HG03066 (cell line): ENCODE measurements around the gene AUP1.
"Not testable (repeated sequence)": the region's sequence is repeated elsewhere in the genome, so short reads cannot be mapped to it uniquely, and the experiment has no call there.

Source experiments
- ATAC-seq: cut with Tn5 transposase; IDR thresholded peaks from one replicate; pipeline ENCODE4 v1.9.1; 2021; ENCODE audit warnings: low read depth; ENCODE audit not compliant: unreplicated experiment

The AUP1 gene

DNA sequence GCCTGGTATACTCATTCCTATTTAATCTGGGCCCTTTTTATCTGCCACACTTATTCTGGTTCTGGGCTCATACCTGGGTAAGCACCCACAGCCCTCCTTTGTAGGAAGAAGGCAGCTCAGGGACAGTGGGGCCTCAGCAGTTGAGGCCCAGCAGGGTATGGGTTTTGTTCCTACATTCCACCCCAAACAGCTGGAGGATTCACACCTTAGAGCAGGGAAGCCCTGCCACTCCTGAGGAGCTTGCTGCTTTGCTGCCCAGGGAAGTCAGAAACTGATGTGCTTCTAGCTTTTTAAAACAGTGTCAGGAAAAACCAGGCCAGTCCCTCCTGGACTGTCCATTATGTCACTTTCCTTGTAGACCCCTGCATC, 28.9 kb downstream of the AUP1 start:
- ATAC-seq: no peak

DNA sequence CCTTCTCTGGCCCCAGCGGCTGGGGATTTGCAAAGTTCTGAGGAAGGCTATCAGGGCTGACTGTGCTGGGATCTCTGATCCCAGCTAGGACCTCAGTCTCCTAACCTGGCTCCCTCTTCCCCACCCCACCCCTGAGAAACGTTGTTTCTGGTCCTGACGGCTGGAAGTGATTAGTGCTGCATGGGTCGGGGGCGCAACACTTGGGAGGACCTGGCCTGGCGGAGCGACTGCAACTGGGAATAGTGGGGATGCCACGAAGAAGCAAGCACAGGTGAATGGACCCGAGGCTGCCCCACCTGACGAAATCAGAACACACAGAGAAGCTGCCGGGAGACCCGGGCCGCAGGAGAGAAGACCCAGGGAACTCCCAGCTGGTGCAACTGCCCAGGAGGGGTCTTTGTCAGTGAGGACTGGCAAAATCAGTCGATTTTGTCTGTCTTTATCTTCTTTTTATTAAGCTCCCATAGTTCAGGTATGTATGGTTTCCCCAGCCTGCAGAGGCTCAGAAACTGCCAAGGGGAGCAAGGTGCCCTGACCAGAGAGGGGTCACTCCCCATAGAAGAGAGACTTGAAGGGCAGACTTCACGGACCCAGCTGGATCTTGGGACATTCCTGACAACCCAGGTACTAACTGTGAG, 29.4 kb downstream of the AUP1 start:
- no peak for ATAC-seq

DNA sequence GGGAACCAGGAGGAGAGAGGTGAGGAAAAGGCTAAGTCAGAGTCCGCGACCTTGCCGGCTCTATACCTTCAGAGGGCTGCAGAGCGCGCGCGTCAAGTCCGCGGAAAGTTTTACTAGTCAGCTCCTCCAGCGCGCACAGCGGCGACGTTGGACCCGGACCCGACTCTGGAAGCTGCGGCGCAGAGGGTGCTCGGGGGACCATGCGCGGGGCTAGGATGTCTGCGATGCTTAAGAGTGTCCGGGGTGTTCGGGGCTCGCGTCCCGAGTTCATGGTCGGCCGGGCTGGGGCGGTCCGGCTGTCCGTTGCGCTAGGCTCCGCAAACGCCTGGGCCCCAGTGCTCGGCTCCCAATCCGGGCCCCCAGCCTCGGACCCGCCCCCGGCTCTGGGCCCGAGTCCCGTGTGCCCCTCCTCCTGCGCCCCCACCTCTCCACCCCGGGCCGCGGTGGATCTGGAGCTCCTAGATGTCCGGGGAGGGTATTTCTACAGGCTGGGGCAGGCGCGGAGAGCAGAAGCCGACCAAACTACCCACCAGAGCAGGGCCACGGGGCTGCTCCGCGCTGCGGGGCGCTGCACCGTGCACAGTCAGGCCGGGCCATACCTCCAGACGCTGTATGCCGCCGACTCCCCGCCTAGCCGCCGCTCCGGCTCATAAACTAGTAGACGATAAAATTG, 30.1 kb downstream of the AUP1 start, which contains the start of gene LBX2:
LBX2 (minus strand) TSS at position 337 of the 673 bp plus-strand sequence; CDS start at position 271, 66 bp downstream.
- ATAC-seq: no peak

DNA sequence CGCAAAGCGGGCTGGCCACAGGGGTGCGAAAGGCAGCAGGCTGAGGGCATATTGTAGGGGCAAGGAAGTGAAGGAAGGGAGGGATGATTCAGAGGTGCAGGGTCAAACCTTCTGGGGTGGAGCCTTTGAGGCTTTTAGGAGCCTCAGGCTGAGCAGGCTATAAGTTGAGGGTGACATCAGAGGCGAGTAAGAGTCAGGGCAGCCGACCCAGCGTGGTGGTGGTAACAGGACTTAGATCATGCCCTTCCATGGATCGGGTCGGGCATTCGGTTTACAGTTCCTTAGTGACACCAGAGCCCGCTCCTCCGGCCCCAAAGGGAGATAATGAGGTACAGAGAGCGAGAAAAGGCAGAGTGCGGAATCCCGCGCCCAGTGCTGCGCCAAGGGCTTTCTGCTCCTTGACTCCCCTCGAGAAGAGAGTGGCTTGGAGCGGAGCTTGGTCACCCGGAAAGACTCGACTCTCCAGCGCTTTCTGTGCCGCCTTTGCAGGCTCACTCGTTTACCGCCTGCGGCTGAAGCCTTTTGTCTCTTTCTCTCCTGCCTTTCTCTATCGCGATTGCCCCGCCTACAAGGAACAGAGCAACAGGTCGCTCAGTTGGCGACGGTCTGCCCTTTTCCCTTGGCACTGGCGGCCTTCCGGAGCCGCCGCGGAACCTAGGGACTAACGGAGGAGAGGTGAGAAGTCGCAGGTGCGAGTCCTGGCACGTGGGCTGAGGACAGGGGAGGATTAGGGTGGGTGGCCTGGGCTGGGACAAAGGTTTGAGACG, 30.8 kb downstream of the AUP1 start:
- no peak for ATAC-seq

DNA sequence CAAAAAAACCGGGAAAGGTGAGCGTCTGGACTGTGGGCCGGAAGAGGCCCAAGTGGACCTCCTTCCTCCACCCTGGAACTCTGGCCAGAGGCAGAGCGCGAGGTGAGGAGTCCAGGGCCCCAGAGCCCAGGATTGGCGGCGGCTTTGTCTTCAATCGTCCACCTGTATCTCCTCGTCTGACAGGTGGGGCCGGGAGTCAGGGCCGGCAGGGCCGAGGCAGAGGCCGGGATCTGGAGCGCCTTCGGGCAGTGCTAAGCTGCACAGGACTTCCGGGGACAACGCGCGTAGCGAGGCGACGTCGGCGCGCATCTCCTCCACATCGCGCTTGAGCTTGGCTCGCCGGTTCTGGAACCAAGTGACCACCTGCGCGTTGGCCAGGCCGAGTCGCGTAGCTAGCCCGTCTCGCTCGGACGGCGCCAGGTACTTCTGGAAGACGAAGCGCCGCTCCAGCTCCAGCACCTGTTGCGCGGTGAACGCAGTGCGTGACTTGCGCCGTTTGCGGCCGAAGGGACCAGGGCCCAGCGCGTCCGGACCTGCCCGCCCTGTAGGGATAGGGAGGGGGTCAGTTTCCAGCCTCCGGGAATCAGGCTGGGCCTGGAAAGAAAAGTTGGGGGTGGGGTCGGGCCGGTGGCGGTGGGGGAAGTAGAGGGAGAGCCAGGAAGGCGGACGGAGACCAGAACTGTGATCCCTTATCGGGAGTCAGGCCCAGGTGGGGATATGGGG, 31.6 kb downstream of the AUP1 start:
- no peak for ATAC-seq

DNA sequence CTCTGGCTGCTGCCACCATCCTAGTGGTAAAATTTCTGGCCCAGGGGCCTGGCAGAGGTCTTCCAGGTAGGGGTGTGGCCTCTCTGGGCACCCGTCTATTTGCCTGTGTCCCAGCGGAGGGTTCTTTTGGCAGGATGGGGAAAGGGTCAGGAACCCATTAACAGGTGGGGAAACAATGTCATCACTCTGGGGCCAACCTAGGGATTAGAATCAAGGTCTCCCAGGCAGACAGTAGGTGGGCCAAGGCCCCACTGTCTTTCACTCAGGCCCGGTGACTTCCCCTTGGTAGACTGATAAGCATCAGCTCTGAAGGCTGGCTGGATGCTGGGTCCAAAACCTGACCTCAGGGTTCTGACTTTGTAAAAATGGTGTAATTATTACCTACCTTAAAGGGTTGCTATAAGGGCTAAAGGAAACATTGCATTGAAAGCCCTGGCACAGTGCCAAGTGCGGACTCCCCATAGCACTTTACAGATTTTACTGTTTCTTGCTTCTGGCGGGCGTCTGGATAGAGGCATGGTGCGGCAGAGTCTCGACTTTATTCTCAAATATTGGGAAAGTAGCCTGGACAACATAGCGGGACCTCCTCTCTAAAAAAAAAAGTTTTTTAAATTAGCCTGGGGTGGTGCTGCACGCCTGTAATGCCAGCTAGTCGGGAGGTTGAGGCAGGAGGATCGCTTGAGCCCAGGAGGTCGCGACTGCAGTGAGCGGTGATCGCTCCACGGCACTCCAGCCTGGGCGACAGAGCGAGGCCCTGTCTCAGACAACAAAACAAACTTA, 32.3 kb downstream of the AUP1 start:
- ATAC-seq: no peak

DNA sequence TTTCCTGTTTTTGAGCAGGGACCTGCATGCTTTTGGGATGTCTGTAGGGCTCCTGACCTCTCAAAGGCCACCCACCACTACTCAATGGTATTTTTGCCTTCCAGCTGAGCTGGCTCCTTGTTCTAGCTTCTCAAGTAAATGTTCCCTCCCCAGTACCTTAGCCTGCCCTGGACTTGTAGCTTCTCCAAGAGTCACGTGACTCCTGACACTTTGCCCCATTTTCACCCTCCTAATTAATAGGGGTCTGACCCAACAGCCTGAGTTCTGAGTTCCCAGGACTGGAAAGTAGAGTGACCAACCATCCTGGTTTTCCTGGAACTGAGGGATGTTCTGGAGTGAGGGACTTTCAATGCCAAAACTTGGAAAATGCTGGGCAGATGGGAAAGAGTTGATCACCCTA, 34.1 kb downstream of the AUP1 start:
- ATAC-seq: no peak

DNA sequence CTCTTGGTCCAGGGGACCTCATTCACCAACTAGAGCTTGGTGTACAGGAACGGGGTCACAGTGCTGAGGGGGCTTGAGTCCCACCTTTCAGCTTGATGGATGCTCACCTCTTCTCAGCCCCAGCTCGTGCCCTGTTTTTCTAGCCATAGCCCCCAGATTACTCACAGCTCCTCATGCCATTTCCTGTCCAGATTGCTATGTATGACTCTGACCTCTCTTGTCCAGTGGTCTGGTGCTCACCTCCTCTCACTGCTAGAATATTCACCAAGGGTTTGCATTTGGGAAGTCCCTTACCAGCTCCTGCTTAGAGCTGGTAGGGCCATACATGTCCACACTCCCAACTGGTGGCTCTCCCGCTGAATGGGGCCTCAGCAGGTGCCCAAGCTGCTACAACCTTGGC, 36.0 kb downstream of the AUP1 start:
- ATAC-seq: no peak

DNA sequence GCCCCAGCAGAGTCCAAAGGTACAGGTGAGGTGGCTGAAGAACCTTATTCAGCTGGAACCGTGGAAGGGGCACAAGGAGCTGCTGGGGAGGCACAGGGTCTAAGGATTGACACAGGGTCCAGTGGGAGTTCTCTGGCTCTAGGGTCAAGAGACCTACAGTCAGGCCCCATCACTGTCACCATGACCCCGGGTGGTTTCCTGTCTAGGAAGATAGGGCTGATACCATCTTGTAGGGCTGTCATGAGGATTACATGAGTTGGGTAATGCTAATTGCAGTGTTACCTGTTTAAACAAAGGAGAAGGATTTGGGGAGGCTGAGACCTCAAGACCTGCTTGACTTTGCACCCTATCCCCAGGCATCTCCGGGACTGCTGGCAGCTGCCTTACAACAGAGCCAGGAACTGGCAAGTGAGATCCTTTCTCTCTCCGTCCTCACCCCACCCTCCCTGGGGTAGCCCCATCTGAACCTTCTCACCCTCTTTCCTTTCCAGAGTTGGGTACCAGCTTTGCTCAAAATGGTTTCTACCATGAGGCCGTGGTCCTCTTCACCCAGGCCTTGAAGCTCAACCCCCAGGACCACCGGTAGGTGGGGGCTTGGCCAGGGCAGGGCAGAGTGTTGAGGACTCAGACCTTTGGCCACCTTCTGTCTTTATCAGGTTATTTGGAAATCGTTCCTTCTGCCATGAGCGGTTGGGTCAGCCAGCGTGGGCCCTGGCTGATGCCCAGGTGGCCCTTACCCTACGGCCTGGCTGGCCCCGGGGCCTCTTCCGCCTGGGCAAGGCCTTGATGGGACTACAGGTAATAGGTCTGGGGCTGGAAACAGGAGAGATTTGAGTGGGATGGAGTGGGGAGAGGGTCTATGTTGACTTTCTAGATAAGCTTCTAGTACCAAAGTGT, 37.6 kb downstream of the AUP1 start:
- ATAC-seq: no peak

DNA sequence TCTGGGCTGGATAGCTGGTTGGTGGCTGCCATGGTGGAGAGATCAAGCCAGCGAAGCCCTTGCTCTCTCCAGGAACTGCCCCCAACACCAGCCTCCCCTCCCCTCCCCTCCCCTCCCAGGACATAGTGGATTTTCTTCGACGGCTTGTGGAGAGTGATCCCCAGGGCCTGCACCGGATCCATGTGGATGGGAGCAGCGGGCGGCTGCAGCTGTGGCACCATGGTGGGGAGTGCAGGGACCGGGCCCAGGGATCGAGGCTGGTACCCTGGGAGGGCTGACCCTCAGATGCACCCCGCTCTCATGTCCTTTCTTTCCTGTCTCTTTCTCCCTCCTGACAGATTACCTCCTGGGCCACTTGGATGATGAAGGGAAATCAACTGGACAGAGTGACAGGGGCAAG, 39.6 kb downstream of the AUP1 start:
- no peak for ATAC-seq

DNA sequence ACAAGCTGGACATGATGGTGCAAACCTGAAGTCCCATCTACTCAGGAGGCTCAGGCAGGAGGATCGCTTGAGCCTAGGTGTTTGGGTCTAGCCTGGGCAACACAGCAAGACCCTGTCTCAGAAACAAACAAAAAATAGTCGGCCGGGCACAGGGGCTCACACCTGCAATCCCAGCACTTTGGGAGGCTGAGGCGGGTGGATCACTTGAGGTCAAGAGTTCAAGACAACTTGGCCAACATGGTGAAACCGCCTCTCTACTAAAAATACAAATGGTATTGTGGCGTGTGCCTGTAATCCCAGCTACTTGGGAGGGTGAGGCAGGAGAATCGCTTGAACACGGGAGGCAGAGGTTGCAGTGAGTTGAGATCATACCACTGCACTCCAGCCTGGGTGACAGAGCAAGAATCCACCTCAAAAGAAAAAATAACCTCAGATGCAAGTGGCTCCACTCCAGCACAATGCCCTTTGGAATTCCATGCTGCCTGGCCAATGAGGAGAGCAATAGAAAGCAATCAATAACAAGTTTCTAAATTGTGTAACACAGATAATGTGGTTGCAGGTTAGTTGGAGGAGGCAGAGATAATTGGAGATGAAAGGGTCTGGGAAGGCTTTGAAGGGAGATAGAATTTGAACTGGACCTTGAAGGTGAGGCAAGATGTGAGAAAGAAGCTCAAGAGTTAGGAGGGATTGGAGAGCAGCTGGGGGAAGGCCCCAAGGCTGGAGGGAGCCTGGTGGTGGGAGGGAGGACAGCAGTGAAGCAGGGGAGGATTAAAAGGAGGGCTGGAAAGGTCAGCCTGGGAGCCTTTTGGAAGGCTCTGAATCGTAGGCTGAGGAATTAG, 40.6 kb downstream of the AUP1 start:
- ATAC-seq: no peak

DNA sequence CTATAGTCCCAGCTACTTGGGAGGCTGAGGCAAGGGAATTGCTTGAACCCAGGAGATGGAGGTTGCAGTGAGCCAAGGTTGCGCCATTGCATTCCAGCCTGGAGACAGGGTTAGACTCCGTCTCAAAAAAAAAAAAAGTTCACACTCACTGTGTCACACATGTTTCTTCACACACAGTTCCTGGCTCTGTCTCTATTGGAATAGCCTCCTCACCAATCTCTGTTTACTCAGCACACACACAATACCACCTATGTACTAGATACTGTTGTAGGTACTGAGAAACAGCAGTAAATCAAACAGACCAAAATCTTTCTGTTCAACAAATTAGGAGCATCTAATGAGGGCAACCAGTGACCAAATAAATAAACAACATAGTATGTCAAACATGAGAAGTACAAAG, 43.4 kb downstream of the AUP1 start:
- no peak for ATAC-seq

DNA sequence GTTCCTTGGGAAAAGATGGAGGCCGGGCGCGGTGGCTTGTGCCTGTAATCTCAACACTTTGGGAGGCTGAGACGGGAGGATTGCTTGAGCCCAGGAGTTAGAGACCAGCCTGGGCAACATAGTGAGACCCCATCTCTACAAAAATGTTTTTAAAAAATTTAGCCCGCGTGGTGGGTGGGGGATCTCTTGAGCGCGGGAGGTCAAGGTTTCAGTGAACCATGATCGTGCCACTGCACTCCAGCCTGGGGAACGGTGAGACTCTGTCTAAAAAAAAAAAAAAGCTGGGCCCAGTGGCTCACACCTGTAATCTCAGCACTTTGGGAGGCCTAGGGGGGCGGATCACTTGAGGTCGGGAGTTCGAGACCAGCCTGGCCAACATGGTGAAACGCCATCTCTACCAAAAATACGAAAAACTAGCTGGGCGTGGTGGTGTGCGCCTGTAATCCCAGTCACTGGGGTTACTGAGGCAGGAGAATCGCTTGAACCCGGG, 45.8 kb downstream of the AUP1 start:
- not testable (repeated sequence) for ATAC-seq

DNA sequence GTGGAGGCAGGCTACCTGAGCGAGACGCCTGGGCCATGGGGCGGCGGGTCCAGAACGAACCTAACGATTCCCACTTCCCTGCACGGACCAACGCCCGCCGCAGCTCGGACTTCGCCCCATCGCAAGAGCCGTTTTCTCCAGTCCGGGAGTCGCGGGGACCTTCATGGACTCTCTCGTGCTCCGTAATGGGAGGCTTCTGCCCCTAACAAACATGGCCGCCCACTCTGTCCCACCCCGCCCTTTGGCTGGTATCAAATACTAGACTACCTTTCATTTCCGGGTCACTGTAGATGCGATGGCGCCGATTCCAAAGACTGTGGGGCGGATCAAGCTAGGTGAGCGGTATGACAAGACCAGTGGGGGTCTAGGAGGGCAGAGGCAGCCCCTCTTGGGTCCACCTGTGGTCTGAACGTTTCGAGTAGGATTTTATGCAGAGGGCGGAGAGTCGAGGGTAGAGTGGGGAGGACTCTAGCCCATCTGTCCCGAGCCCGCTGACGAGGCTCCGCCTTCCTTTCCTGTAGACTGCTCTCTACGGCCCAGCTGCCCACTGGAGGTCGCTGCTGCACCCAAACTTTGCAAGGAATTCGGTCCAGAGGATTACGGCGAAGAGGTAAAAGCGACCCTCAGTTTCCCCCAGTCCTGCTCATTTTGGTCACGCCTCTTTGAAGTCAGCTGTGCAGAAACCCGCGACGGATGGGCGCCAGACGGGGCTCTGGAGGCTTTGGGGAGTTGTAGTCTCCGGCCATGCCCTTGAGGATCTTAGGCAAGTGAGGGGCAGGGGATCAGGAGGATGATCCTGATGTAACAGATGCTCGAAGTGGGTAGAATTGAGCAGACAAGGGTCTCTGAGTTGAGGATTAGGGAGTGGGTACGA, 46.5 kb downstream of the AUP1 start, which contains the start of the genes CCDC142 and TTC31:
CCDC142 (minus strand) TSS at position 198 of the 874 bp plus-strand sequence; CDS start at position 37, 161 bp downstream.
TTC31 (plus strand) TSS at position 281 of the 874 bp plus-strand sequence; CDS start at position 296, 15 bp downstream.
- ATAC-seq: peak; percentile 89

DNA sequence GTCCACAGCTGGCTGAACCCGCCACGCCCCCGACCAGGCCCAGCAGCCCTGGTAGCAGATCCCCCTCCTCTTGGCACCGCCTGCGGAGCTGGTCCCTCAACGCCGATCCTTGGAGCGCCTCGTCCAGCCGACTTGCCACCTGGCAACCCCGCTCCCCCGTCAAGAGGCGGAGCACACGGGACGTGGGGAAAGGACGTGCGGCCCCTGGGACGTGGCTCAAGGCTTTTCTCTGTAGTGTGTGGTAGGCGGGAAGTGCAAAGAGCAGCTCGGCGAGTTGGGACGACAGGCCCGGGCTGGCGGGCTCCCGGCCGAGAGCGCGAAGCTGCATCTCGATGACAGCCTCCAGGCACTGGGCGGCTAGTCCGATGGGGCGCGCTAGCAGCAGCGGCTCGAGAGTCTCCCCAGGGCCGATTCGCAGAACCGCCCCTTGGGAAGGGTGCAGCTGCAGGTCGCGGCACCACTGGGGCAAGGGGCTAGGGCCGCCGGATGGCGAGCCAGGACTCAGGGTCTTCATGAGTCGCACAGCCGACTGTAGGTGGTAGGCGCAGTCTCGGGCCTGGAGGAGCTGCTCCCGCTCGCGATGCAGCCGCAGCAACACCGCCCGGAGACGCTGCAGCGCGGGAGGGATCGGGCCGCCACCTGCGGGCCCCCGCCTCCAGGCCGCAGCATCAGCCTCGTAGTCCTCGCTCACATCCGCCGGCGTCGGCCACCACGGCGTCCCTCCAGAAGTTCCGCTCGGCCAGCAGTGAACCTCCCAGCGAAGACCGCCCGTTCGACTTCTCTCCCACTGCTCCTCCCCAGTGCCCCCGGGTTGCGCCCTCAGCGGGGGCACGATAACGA, 47.3 kb downstream of the AUP1 start:
- ATAC-seq: peak; percentile 50

DNA sequence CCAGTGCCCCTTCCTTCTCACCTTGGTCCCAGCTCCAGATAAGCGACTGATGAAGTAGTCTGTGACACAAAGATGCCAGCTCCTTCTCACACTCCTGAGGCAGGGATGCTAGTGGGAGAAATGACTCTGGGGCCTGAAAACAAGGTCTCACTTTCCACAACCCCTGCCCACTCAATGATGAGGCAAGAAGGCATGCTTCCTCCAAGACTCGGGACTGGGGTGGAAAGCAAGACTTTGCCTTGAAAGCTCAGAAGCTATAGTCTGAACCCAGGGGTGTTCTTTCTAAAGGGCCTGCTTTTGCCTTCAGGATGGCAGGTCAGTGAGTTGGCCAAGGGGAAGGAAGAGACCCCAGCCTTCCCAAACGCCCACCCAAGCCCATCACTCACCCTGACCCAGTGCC, 48.1 kb downstream of the AUP1 start:
- no peak for ATAC-seq
